H1 (cell line): ENCODE data around the gene CACNA1A. TPM values are rescaled to one million over a fixed set of nuclear protein-coding genes. Genes with fewer than 3 reads are reported as not detected.

ENCODE experiments used
- CTCF ChIA-PET: fragments of 300-600 bp; sonication (Branson Sonifier 250); formaldehyde crosslinking; loops from one replicate; lab custom pipeline; 2021; ENCODE audit not compliant: partially characterized antibody; lab: Charles Lee
- POLR2A ChIA-PET: fragments of 300-600 bp; sonication (Branson Sonifier 250); formaldehyde crosslinking; loops from one replicate; lab custom pipeline; 2021; ENCODE audit warnings: inconsistent platforms; ENCODE audit not compliant: partially characterized antibody; lab: Charles Lee
- DNase-seq, 2 experiments: peaks; one replicate each; pipeline versions ENCODE4 v3.0.0 to v3.0.0-alpha.2; 2010 to 2022; ENCODE audit warnings: low spot score in 2 of 2, low read depth in 1 of 2, mixed read lengths in 1 of 2
- FAIRE-seq: peaks from 2 replicates; lab custom pipeline; 2011; peaks lifted over from hg19 to GRCh38; lab: Jason Lieb, UNC
- H2AFZ ChIP-seq: 2 replicates; pipeline ENCODE4 v1.8.1; 2012; ENCODE audit warnings: low read length, inconsistent platforms
- H2AK5ac ChIP-seq: 2 replicates; pipeline ENCODE4 v1.6.1; 2013; ENCODE audit warnings: low read depth, low read length
- H2BK120ac ChIP-seq: replicated peaks from 2 replicates; pipeline ENCODE3; 2013; ENCODE audit warnings: low read depth, low read length, inconsistent platforms
- H2BK12ac ChIP-seq: 2 replicates; pipeline ENCODE4 v1.6.1; 2013; ENCODE audit warnings: low read depth, low read length
- H2BK15ac ChIP-seq: 2 replicates; pipeline ENCODE4 v1.6.1; 2013; ENCODE audit warnings: low read length
- H2BK20ac ChIP-seq: 2 replicates; pipeline ENCODE4 v1.6.1; 2013; ENCODE audit warnings: low read length
- H2BK5ac ChIP-seq: 2 replicates; pipeline ENCODE4 v1.6.1; 2013; ENCODE audit warnings: low read depth, low read length
- H3K14ac ChIP-seq: 2 replicates; pipeline ENCODE4 v1.6.1; 2013; ENCODE audit warnings: inconsistent platforms; ENCODE audit not compliant: insufficient read length
- H3K18ac ChIP-seq: 2 replicates; pipeline ENCODE4 v1.6.1; 2013; ENCODE audit warnings: low read length; ENCODE audit errors: extremely low read depth
- H3K23ac ChIP-seq: 2 replicates; pipeline ENCODE4 v1.6.1; 2013; ENCODE audit warnings: inconsistent platforms; ENCODE audit not compliant: insufficient read length
- H3K23me2 ChIP-seq: 2 replicates; pipeline ENCODE4 v1.6.1; 2013; ENCODE audit warnings: low read depth, low read length
- H3K27ac ChIP-seq: 2 replicates; pipeline ENCODE4 v1.6.1; 2011; ENCODE audit warnings: low read depth, low read length, inconsistent platforms
- H3K27me3 ChIP-seq, 4 experiments: replicated peaks in 1 of 4; 1 replicate in 1 of 4; 2 replicates in 3 of 4; pipeline versions ENCODE4 v1.6.1 to v1.8.1; 2011 to 2013; ENCODE audit warnings: low read length in 3 of 4, mild to moderate bottlenecking in 3 of 4, inconsistent platforms in 2 of 4, mixed read lengths in 2 of 4, moderate library complexity in 1 of 4; ENCODE audit not compliant: control insufficient read depth in 3 of 4, insufficient read depth in 3 of 4; ENCODE audit errors: extremely low read depth in 1 of 4
- H3K36me3 ChIP-seq, 4 experiments: 2 replicates each; pipeline versions ENCODE4 v1.6.1 to v1.8.1; 2011 to 2013; ENCODE audit warnings: mild to moderate bottlenecking in 4 of 4, low read length in 3 of 4, moderate library complexity in 2 of 4, control low read depth in 1 of 4, inconsistent platforms in 1 of 4; ENCODE audit not compliant: insufficient read depth in 4 of 4, control insufficient read depth in 2 of 4
- H3K4ac ChIP-seq: replicated peaks from 2 replicates; pipeline ENCODE3; 2013; ENCODE audit warnings: low read length, low read depth, mixed read lengths, inconsistent platforms; ENCODE audit not compliant: insufficient read length
- H3K4me1 ChIP-seq, 4 experiments: replicated peaks in 1 of 4; 1 replicate in 1 of 4; 2 replicates in 3 of 4; pipeline versions ENCODE4 v1.6.1 to v1.8.1; 2011 to 2013; ENCODE audit warnings: low read length in 3 of 4, inconsistent platforms in 2 of 4, mixed read lengths in 1 of 4; ENCODE audit not compliant: insufficient read depth in 4 of 4, control insufficient read depth in 3 of 4
- H3K4me2 ChIP-seq, 2 experiments: 2 replicates each; pipeline versions ENCODE4 v1.6.1 to v1.8.1; 2011 to 2013; ENCODE audit warnings: low read depth in 2 of 2, low read length in 2 of 2, control low read depth in 1 of 2, inconsistent platforms in 1 of 2, mild to moderate bottlenecking in 1 of 2; ENCODE audit not compliant: insufficient read depth in 1 of 2
- H3K4me3 ChIP-seq, 4 experiments: fragments of 200-600, 300-600 bp in 1 of 4; sonication (generic), shearing (Covaris generic), sonication (Bioruptor Twin) in 1 of 4; 2 replicates each; pipeline versions ENCODE4 v1.5.1 to v1.8.1; 2011 to 2016; ENCODE audit warnings: low read length in 4 of 4, low read depth in 3 of 4, control low read depth in 2 of 4, inconsistent platforms in 2 of 4, mild to moderate bottlenecking in 2 of 4, mixed read lengths in 1 of 4, moderate library complexity in 1 of 4; ENCODE audit not compliant: insufficient read depth in 2 of 4; ENCODE audit errors: extremely low read depth in 1 of 4
- H3K56ac ChIP-seq: replicated peaks from 2 replicates; pipeline ENCODE3; 2013; ENCODE audit warnings: low read depth, mild to moderate bottlenecking, mixed read lengths, low read length, inconsistent platforms; ENCODE audit not compliant: insufficient read length
- H3K79me1 ChIP-seq: 2 replicates; pipeline ENCODE4 v1.6.1; 2013; ENCODE audit warnings: low read depth, low read length, control low read depth
- H3K79me2 ChIP-seq, 2 experiments: 2 replicates each; pipeline versions ENCODE4 v1.6.1 to v1.8.1; 2012 to 2013; ENCODE audit warnings: low read length in 2 of 2, mild to moderate bottlenecking in 2 of 2, inconsistent platforms in 1 of 2; ENCODE audit not compliant: insufficient read depth in 2 of 2, control insufficient read depth in 1 of 2
- H3K9ac ChIP-seq, 4 experiments: replicated peaks in 1 of 4; 1 replicate in 1 of 4; 2 replicates in 3 of 4; pipeline versions ENCODE4 v1.6.1 to v1.8.1; 2011 to 2013; ENCODE audit warnings: low read depth in 3 of 4, low read length in 3 of 4, control low read depth in 2 of 4, mild to moderate bottlenecking in 2 of 4, moderate library complexity in 2 of 4, inconsistent platforms in 1 of 4; ENCODE audit errors: extremely low read depth in 1 of 4
- H3K9me3 ChIP-seq, 2 experiments: 2 replicates each; pipeline versions ENCODE4 v1.6.1 to v1.8.1; 2012 to 2013; ENCODE audit warnings: mild to moderate bottlenecking in 2 of 2, moderate library complexity in 2 of 2, control low read depth in 1 of 2, inconsistent platforms in 1 of 2, low read depth in 1 of 2, low read length in 1 of 2, mixed read lengths in 1 of 2; ENCODE audit not compliant: insufficient read depth in 2 of 2
- H4K20me1 ChIP-seq, 2 experiments: replicated peaks in 1 of 2; 2 replicates each; pipeline versions ENCODE3 to v1.8.1; 2011 to 2013; ENCODE audit warnings: inconsistent platforms in 2 of 2, low read length in 2 of 2, mild to moderate bottlenecking in 1 of 2; ENCODE audit not compliant: insufficient read depth in 2 of 2, control insufficient read depth in 1 of 2
- H4K5ac ChIP-seq: 2 replicates; pipeline ENCODE4 v1.6.1; 2013; ENCODE audit warnings: low read length, low read depth, mixed read lengths, inconsistent platforms; ENCODE audit not compliant: insufficient read length
- H4K8ac ChIP-seq: 2 replicates; pipeline ENCODE4 v1.8.0; 2013; ENCODE audit warnings: mild to moderate bottlenecking, moderate library complexity, low read length, inconsistent platforms; ENCODE audit not compliant: insufficient read depth; ENCODE audit errors: extremely low read depth
- H4K91ac ChIP-seq: replicated peaks from 2 replicates; pipeline ENCODE3; 2013; ENCODE audit warnings: low read length, mixed read lengths, inconsistent platforms; ENCODE audit not compliant: insufficient read length
- FOSL1 ChIP-seq: IDR thresholded peaks from 2 replicates; pipeline ENCODE4 v1.6.1; 2011; ENCODE audit warnings: mild to moderate bottlenecking, low read depth, low read length, moderate library complexity; ENCODE audit not compliant: insufficient read depth
- KDM4A ChIP-seq: IDR thresholded peaks from one replicate; pipeline ENCODE4 v1.7.1; 2012; ENCODE audit warnings: low read depth, mild to moderate bottlenecking, moderate library complexity, low read length, inconsistent platforms; ENCODE audit not compliant: severe bottlenecking
- POLR2A ChIP-seq, 2 experiments: IDR thresholded peaks; 1 replicate in 1 of 2; 2 replicates in 1 of 2; pipeline ENCODE4 v1.6.1; 2011; ENCODE audit warnings: low read depth in 2 of 2, low read length in 2 of 2, mild to moderate bottlenecking in 2 of 2; ENCODE audit errors: control extremely low read depth in 1 of 2
- TCF12 ChIP-seq: IDR thresholded peaks from 2 replicates; pipeline ENCODE4 v1.6.1; 2011; ENCODE audit warnings: low read depth, mild to moderate bottlenecking, low read length
- ZNF274 ChIP-seq: IDR thresholded peaks from 2 replicates; pipeline ENCODE4 v1.7.0; 2012; ENCODE audit warnings: low read length, borderline replicate concordance; ENCODE audit errors: extremely low read depth
- WGBS, 2 experiments: shearing (Covaris generic) in 1 of 2; methylation state at CpG; one replicate each; pipeline versions ENCODE4 v1.1.6 to v1.1.7; 2013 to 2015; ENCODE audit warnings: low lambda C conversion rate in 2 of 2, mixed read lengths in 2 of 2, inconsistent platforms in 1 of 2, low coverage in 1 of 2, missing lambda C conversion rate in 1 of 2; ENCODE audit not compliant: insufficient replicate concordance in 2 of 2, insufficient coverage in 1 of 2, insufficient read length in 1 of 2; ENCODE audit errors: extremely low coverage in 1 of 2, missing lambda C conversion rate in 1 of 2; 5-methylcytosine and 5-hydroxymethylcytosine counted together
- polyA plus RNA-seq, 7 experiments: library from polyadenylated mRNA; depleted of rRNA in 3 of 7; stranded (reverse) in 5 of 7; unstranded in 2 of 7; fragments of >200 nt in 5 of 7; fragments of 200-250 nt in 2 of 7; gene quantifications; 1 replicate in 5 of 7; 2 replicates in 1 of 7; 4 replicates in 1 of 7; pipeline versions ENCODE4 v1.2.1 to v1.2.3, GENCODE V29; 2011 to 2013; ENCODE audit warnings: missing spikeins in 2 of 7, mixed read lengths in 2 of 7
- total RNA-seq: library from RNA; stranded (reverse); fragmentation: NEBNext Ultra II Directional; extraction: Animal tissue kit (Norgen Biotek cat#: 25700); gene quantifications from 2 replicates; pipeline ENCODE4 v1.2.1, GENCODE V29; 2021

The CACNA1A gene
- total and polyA plus RNA-seq, 2 of the 8 experiments (the other 6 are each of a cell fraction or from before 2014, with no cell fraction given) = 10.7 to 25.3 TPM

GRCh38 chr19:13207846-13208671 is 298.2 kb downstream of the CACNA1A start:
- Histone ChIP-seq H3K14ac (no peak overlapping the region), H2BK15ac (no peak overlapping the region), H3K4me2 (no peak overlapping the region), H4K8ac (no peak overlapping the region; the same call in 1 of the 2 replicates), H2BK120ac (no peak overlapping the region), H3K79me2 (no peaks in the 10 kb centered on the region), H3K27ac (no peak overlapping the region), H2BK20ac (no peak overlapping the region), H3K4me1 (peaks cover 0 to 10% (median 5%) of the 10 kb centered on the region in 4 experiments; a peak in 4 of 7 replicates), H2BK5ac (no peak overlapping the region), H3K4me3 (no peak overlapping the region), H2AK5ac (no peak overlapping the region), H3K56ac (no peak overlapping the region), H2AFZ (no peak overlapping the region), H3K23me2 (0 out of 2 replicates have a peak, but pooled peaks cover 2% of the 10 kb centered on the region), H3K9ac (no peak overlapping the region), H3K36me3 (no peaks in the 10 kb centered on the region; a peak in 1 of 8 replicates), H3K23ac (no peak overlapping the region), H4K5ac (no peak overlapping the region), H4K20me1 (peaks cover 0 to 2% of the 10 kb centered on the region in 2 experiments), H3K79me1 (no peaks in the 10 kb centered on the region), H3K9me3 (no peaks in the 10 kb centered on the region), H3K4ac (no peak overlapping the region), H3K27me3 (no peaks in the 10 kb centered on the region), H3K18ac (no peak overlapping the region), H4K91ac (no peak overlapping the region), H2BK12ac (no peak overlapping the region)
- POLR2A ChIA-PET = interaction anchor here (0.6 kb wide), 1 partner anchor 12 kb away, joined by 3 read pairs; no protein-coding TSS in a partner anchor
- FAIRE-seq (no peak), DNase-seq (no peak)
- WGBS, 2 experiments = 89% methylated on average over 23 of the region's 39 CpGs; no CpG with 5 or more reads in 1 of the 2 experiments
- CTCF ChIA-PET = interaction anchor here (1.0 kb wide), 1 partner anchor 13 kb away, joined by 3 read pairs; no protein-coding TSS in a partner anchor
- TF ChIP-seq KDM4A (no peak), FOSL1 (no peak), ZNF274 (no peak), POLR2A (IDR thresholded peaks at IDR 0.05; ENCODE audit: control extremely low read depth in 1 of 2, low read depth in 2 of 2, low read length in 2 of 2) (no peak), TCF12 (no peak)
